ENCODE measurements around the gene GLA.

GLA gene
- total RNA-seq: 25.0 to 46.1 (median 31.5) reads per million in 3 donors

GRCh38 chrX:101407748-101408531 lies at the start of gene GLA, which contains the start of gene HNRNPH2:
Gene GLA (minus strand): TSS chrX:101407925. CDS start chrX:101407903, 22 bp downstream.
Gene HNRNPH2 (plus strand): TSS chrX:101408222. CDS start chrX:101411989, 3,767 bp downstream.
- Histone ChIP-seq H3K4me1 (ENCODE audit: control insufficient read depth, insufficient read depth, low read length, poor library complexity, severe bottlenecking) (no peaks in the 10 kb centered on the region), H3K27ac (ENCODE audit: insufficient read depth, low read length, poor library complexity, severe bottlenecking) (peak within 1 kb of the TSS; percentile 95), H3K27me3 (replicated peaks; ENCODE audit: control insufficient read depth, insufficient read depth, low read length, poor library complexity, severe bottlenecking) (no peaks in the 10 kb centered on the region), H3K9me3 (ENCODE audit: control insufficient read depth, low read length) (no peaks in the 10 kb centered on the region), H3K36me3 (ENCODE audit: control insufficient read depth, insufficient read depth, low read length) (no peaks in the 10 kb centered on the region), H3K4me3 (ENCODE audit: insufficient read depth, low read depth, low read length, poor library complexity, severe bottlenecking) (peak within 1 kb of the TSS; percentile 74)
- DNase-seq: peak; percentile 82 to 88 (median 84)

- Histone ChIP-seq H3K4me3 (ENCODE audit: insufficient read depth, low read depth, low read length, poor library complexity, severe bottlenecking) (no peak overlapping the region), H3K9me3 (ENCODE audit: control insufficient read depth, low read length) (no peaks in the 10 kb centered on the region), H3K27me3 (replicated peaks; ENCODE audit: control insufficient read depth, insufficient read depth, low read length, poor library complexity, severe bottlenecking) (no peaks in the 10 kb centered on the region), H3K27ac (ENCODE audit: insufficient read depth, low read length, poor library complexity, severe bottlenecking) (no peak overlapping the region), H3K4me1 (ENCODE audit: control insufficient read depth, insufficient read depth, low read length, poor library complexity, severe bottlenecking) (no peaks in the 10 kb centered on the region), H3K36me3 (ENCODE audit: control insufficient read depth, insufficient read depth, low read length) (no peaks in the 10 kb centered on the region)
- DNase-seq: no peak
Measured at GRCh38 chrX:101452056-101452455, 44.3 kb upstream of the GLA start.

- DNase-seq: no peak
- Histone ChIP-seq H3K4me3 (ENCODE audit: insufficient read depth, low read depth, low read length, poor library complexity, severe bottlenecking) (no peak overlapping the region), H3K4me1 (ENCODE audit: control insufficient read depth, insufficient read depth, low read length, poor library complexity, severe bottlenecking) (no peaks in the 10 kb centered on the region), H3K27ac (ENCODE audit: insufficient read depth, low read length, poor library complexity, severe bottlenecking) (no peak overlapping the region), H3K9me3 (ENCODE audit: control insufficient read depth, low read length) (no peaks in the 10 kb centered on the region), H3K27me3 (replicated peaks; ENCODE audit: control insufficient read depth, insufficient read depth, low read length, poor library complexity, severe bottlenecking) (no peaks in the 10 kb centered on the region), H3K36me3 (ENCODE audit: control insufficient read depth, insufficient read depth, low read length) (no peaks in the 10 kb centered on the region)
Measured at GRCh38 chrX:101450961-101451360, 43.2 kb upstream of the GLA start.

- Histone ChIP-seq H3K27ac (ENCODE audit: insufficient read depth, low read length, poor library complexity, severe bottlenecking) (no peak overlapping the region), H3K4me1 (ENCODE audit: control insufficient read depth, insufficient read depth, low read length, poor library complexity, severe bottlenecking) (no peaks in the 10 kb centered on the region), H3K27me3 (replicated peaks; ENCODE audit: control insufficient read depth, insufficient read depth, low read length, poor library complexity, severe bottlenecking) (no peaks in the 10 kb centered on the region), H3K4me3 (ENCODE audit: insufficient read depth, low read depth, low read length, poor library complexity, severe bottlenecking) (no peak overlapping the region), H3K9me3 (ENCODE audit: control insufficient read depth, low read length) (no peaks in the 10 kb centered on the region), H3K36me3 (ENCODE audit: control insufficient read depth, insufficient read depth, low read length) (no peaks in the 10 kb centered on the region)
- DNase-seq: no peak
Measured at GRCh38 chrX:101450085-101450484, 42.4 kb upstream of the GLA start.

GRCh38 chrX:101449279-101449678 lies 41.6 kb upstream of the GLA start:
- Histone ChIP-seq H3K27me3 (replicated peaks; ENCODE audit: control insufficient read depth, insufficient read depth, low read length, poor library complexity, severe bottlenecking) (no peaks in the 10 kb centered on the region), H3K4me1 (ENCODE audit: control insufficient read depth, insufficient read depth, low read length, poor library complexity, severe bottlenecking) (no peaks in the 10 kb centered on the region), H3K27ac (ENCODE audit: insufficient read depth, low read length, poor library complexity, severe bottlenecking) (no peak overlapping the region), H3K36me3 (ENCODE audit: control insufficient read depth, insufficient read depth, low read length) (no peaks in the 10 kb centered on the region), H3K9me3 (ENCODE audit: control insufficient read depth, low read length) (no peaks in the 10 kb centered on the region), H3K4me3 (ENCODE audit: insufficient read depth, low read depth, low read length, poor library complexity, severe bottlenecking) (no peak overlapping the region)
- no peak for DNase-seq

GRCh38 chrX:101442085-101442484 lies 34.4 kb upstream of the GLA start:
- Histone ChIP-seq H3K27me3 (replicated peaks; ENCODE audit: control insufficient read depth, insufficient read depth, low read length, poor library complexity, severe bottlenecking) (no peaks in the 10 kb centered on the region), H3K4me3 (ENCODE audit: insufficient read depth, low read depth, low read length, poor library complexity, severe bottlenecking) (no peak overlapping the region), H3K9me3 (ENCODE audit: control insufficient read depth, low read length) (no peaks in the 10 kb centered on the region), H3K27ac (ENCODE audit: insufficient read depth, low read length, poor library complexity, severe bottlenecking) (no peak overlapping the region), H3K36me3 (ENCODE audit: control insufficient read depth, insufficient read depth, low read length) (no peaks in the 10 kb centered on the region), H3K4me1 (ENCODE audit: control insufficient read depth, insufficient read depth, low read length, poor library complexity, severe bottlenecking) (no peaks in the 10 kb centered on the region)
- DNase-seq: no peak

- H3K4me3 ChIP-seq (ENCODE audit: insufficient read depth, low read depth, low read length, poor library complexity, severe bottlenecking): no peak overlapping the region
- H3K9me3 ChIP-seq (ENCODE audit: control insufficient read depth, low read length): no peaks in the 10 kb centered on the region
- H3K36me3 ChIP-seq (ENCODE audit: control insufficient read depth, insufficient read depth, low read length): no peaks in the 10 kb centered on the region
- no peak for DNase-seq
- H3K27ac ChIP-seq (ENCODE audit: insufficient read depth, low read length, poor library complexity, severe bottlenecking): no peak overlapping the region
- no peaks in the 10 kb centered on the region for H3K27me3 ChIP-seq (replicated peaks; ENCODE audit: control insufficient read depth, insufficient read depth, low read length, poor library complexity, severe bottlenecking)
- H3K4me1 ChIP-seq (ENCODE audit: control insufficient read depth, insufficient read depth, low read length, poor library complexity, severe bottlenecking): no peaks in the 10 kb centered on the region
Measured at GRCh38 chrX:101430457-101431078, 22.8 kb upstream of the GLA start.

- no peaks in the 10 kb centered on the region for H3K9me3 ChIP-seq (ENCODE audit: control insufficient read depth, low read length)
- no peak overlapping the region for H3K27ac ChIP-seq (ENCODE audit: insufficient read depth, low read length, poor library complexity, severe bottlenecking)
- DNase-seq: no peak
- H3K4me1 ChIP-seq (ENCODE audit: control insufficient read depth, insufficient read depth, low read length, poor library complexity, severe bottlenecking): no peaks in the 10 kb centered on the region
- no peaks in the 10 kb centered on the region for H3K27me3 ChIP-seq (replicated peaks; ENCODE audit: control insufficient read depth, insufficient read depth, low read length, poor library complexity, severe bottlenecking)
- no peak overlapping the region for H3K4me3 ChIP-seq (ENCODE audit: insufficient read depth, low read depth, low read length, poor library complexity, severe bottlenecking)
- H3K36me3 ChIP-seq (ENCODE audit: control insufficient read depth, insufficient read depth, low read length): no peaks in the 10 kb centered on the region
Measured at GRCh38 chrX:101429934-101430333, 22.2 kb upstream of the GLA start.

- Histone ChIP-seq H3K27ac (ENCODE audit: insufficient read depth, low read length, poor library complexity, severe bottlenecking) (no peak overlapping the region), H3K27me3 (replicated peaks; ENCODE audit: control insufficient read depth, insufficient read depth, low read length, poor library complexity, severe bottlenecking) (no peaks in the 10 kb centered on the region), H3K36me3 (ENCODE audit: control insufficient read depth, insufficient read depth, low read length) (no peaks in the 10 kb centered on the region), H3K4me3 (ENCODE audit: insufficient read depth, low read depth, low read length, poor library complexity, severe bottlenecking) (no peak overlapping the region), H3K9me3 (ENCODE audit: control insufficient read depth, low read length) (no peaks in the 10 kb centered on the region), H3K4me1 (ENCODE audit: control insufficient read depth, insufficient read depth, low read length, poor library complexity, severe bottlenecking) (no peaks in the 10 kb centered on the region)
- no peak for DNase-seq
Measured at GRCh38 chrX:101427954-101428353, 20.2 kb upstream of the GLA start.

GRCh38 chrX:101419489-101419888 lies 11.8 kb upstream of the GLA start:
- H3K27me3 ChIP-seq (replicated peaks; ENCODE audit: control insufficient read depth, insufficient read depth, low read length, poor library complexity, severe bottlenecking): no peaks in the 10 kb centered on the region
- H3K4me3 ChIP-seq (ENCODE audit: insufficient read depth, low read depth, low read length, poor library complexity, severe bottlenecking): no peak overlapping the region
- no peaks in the 10 kb centered on the region for H3K4me1 ChIP-seq (ENCODE audit: control insufficient read depth, insufficient read depth, low read length, poor library complexity, severe bottlenecking)
- no peaks in the 10 kb centered on the region for H3K36me3 ChIP-seq (ENCODE audit: control insufficient read depth, insufficient read depth, low read length)
- no peak overlapping the region for H3K27ac ChIP-seq (ENCODE audit: insufficient read depth, low read length, poor library complexity, severe bottlenecking)
- H3K9me3 ChIP-seq (ENCODE audit: control insufficient read depth, low read length): no peaks in the 10 kb centered on the region
- no peak for DNase-seq

Data from effector memory CD4-positive, alpha-beta T cell (primary cell).